HUES64 (cell line): ENCODE measurements around the gene SH3D19.

ENCODE experiments used
- H3K27ac ChIP-seq: 2 replicates; pipeline ENCODE4 v1.7.0; 2013; ENCODE audit warnings: low read depth, low read length, inconsistent platforms
- H3K27me3 ChIP-seq: 2 replicates; pipeline ENCODE4 v1.6.1; 2013; ENCODE audit warnings: mild to moderate bottlenecking, low read length; ENCODE audit not compliant: insufficient read depth
- H3K36me3 ChIP-seq: 2 replicates; pipeline ENCODE4 v1.6.1; 2013; ENCODE audit warnings: mild to moderate bottlenecking, low read length; ENCODE audit not compliant: insufficient read depth
- H3K4me1 ChIP-seq: 2 replicates; pipeline ENCODE4 v1.6.1; 2013; ENCODE audit warnings: mild to moderate bottlenecking, low read length, moderate library complexity; ENCODE audit not compliant: insufficient read depth
- H3K4me3 ChIP-seq: 2 replicates; pipeline ENCODE4 v1.5.1; 2013; ENCODE audit warnings: mild to moderate bottlenecking, low read length, moderate library complexity
- H3K9ac ChIP-seq: 2 replicates; pipeline ENCODE4 v1.6.1; 2013; ENCODE audit warnings: mild to moderate bottlenecking, low read depth, low read length
- H3K9me3 ChIP-seq: 2 replicates; pipeline ENCODE4 v1.6.1; 2013; ENCODE audit warnings: low read depth, low read length; ENCODE audit not compliant: insufficient read depth
- WGBS: fragments of 150-250, 120-280 bp; methylation state at CpG from one replicate; pipeline ENCODE4 v1.1.7; 2013; ENCODE audit warnings: missing lambda C conversion rate; 5-methylcytosine and 5-hydroxymethylcytosine counted together

Gene SH3D19

GRCh38 chr4:151227731-151228130 lies 97.7 kb downstream of the SH3D19 start:
- no peak overlapping the region for H3K4me3 ChIP-seq
- H3K4me1 ChIP-seq, result no peaks in the 10 kb centered on the region
- no peak overlapping the region; the same call in 1 of the 2 replicates for H3K27ac ChIP-seq
- no peak overlapping the region for H3K9ac ChIP-seq
- 84% methylated on average over 3 of the region's 3 CpGs for WGBS
- no peaks in the 10 kb centered on the region for H3K9me3 ChIP-seq
- no peaks in the 10 kb centered on the region for H3K27me3 ChIP-seq
- H3K36me3 ChIP-seq, result 0 out of 2 replicates have a peak, but pooled peaks cover 3% of the 10 kb centered on the region

DNA sequence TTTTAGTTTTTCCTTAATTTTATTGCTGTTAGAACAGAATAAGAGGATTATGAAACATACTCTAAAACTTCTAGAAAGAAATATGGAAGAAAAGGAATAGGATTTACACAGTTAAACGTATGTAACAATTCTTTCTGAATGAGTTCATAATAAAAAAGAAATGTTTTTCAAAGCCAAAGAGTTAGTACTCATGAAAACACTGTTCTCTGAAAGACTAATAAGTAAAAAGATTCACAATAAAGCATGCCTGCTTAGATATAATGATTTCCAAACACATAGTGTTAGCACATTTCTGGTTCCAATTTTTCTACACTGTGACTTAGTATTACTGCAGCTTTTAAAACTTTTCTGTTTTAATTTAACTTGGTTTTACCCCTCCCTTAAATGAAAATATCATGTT lies 98.2 kb downstream of the SH3D19 start:
- Histone ChIP-seq H3K36me3 (0 out of 2 replicates have a peak, but pooled peaks cover 3% of the 10 kb centered on the region), H3K27me3 (no peaks in the 10 kb centered on the region), H3K4me1 (no peaks in the 10 kb centered on the region), H3K4me3 (no peak overlapping the region), H3K27ac (no peak overlapping the region; the same call in 1 of the 2 replicates), H3K9ac (no peak overlapping the region), H3K9me3 (no peaks in the 10 kb centered on the region)
- 100% methylated on average over 1 of the region's 1 CpG for WGBS

GRCh38 chr4:151226004-151226932 lies 99.1 kb downstream of the SH3D19 start:
- Histone ChIP-seq H3K9me3 (no peaks in the 10 kb centered on the region), H3K27me3 (no peaks in the 10 kb centered on the region), H3K4me3 (no peak overlapping the region), H3K9ac (no peak overlapping the region), H3K36me3 (0 out of 2 replicates have a peak, but pooled peaks cover 3% of the 10 kb centered on the region), H3K27ac (no peak overlapping the region), H3K4me1 (no peaks in the 10 kb centered on the region)
- 76% methylated on average over 10 of the region's 10 CpGs for WGBS

DNA sequence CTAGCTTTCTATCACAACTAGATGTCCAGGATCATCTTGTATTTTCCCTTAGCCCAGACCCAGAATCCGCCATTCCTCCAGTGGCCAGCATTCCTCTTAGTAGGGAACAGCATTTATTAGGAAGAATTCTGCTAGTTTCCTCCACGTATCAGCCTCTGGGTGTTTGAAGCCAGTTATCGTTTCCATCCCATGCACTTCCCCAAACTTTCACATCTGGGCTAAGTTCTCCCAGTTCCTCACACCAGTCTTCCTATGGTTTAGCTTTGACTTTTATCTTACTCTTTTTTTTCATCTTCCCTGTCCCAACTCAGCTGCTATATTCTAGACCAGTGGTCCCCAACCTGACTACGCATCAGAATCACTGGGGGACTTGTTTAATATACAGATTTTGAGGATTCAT lies 101.9 kb downstream of the SH3D19 start:
- no peak overlapping the region for H3K27ac ChIP-seq
- H3K9ac ChIP-seq, result no peak overlapping the region
- no peaks in the 10 kb centered on the region for H3K9me3 ChIP-seq
- H3K36me3 ChIP-seq, result 0 out of 2 replicates have a peak, but pooled peaks cover 3% of the 10 kb centered on the region
- 76% methylated on average over 3 of the region's 4 CpGs for WGBS
- H3K27me3 ChIP-seq, result no peaks in the 10 kb centered on the region
- H3K4me3 ChIP-seq, result no peak overlapping the region
- no peaks in the 10 kb centered on the region for H3K4me1 ChIP-seq

GRCh38 chr4:151219948-151220347 lies 105.5 kb downstream of the SH3D19 start:
- no peak overlapping the region for H3K4me3 ChIP-seq
- H3K4me1 ChIP-seq, result no peaks in the 10 kb centered on the region
- no peaks in the 10 kb centered on the region for H3K9me3 ChIP-seq
- WGBS, result 92% methylated on average over 2 of the region's 2 CpGs
- no peak overlapping the region for H3K27ac ChIP-seq
- H3K27me3 ChIP-seq, result no peaks in the 10 kb centered on the region
- H3K36me3 ChIP-seq, result peaks cover 9% of the 10 kb centered on the region
- H3K9ac ChIP-seq, result no peak overlapping the region

GRCh38 chr4:151219091-151219490 lies 106.3 kb downstream of the SH3D19 start:
- 90% methylated on average over 4 of the region's 4 CpGs for WGBS
- Histone ChIP-seq H3K9ac (no peak overlapping the region), H3K4me1 (no peaks in the 10 kb centered on the region), H3K36me3 (peaks cover 6% of the 10 kb centered on the region), H3K27ac (no peak overlapping the region), H3K27me3 (no peaks in the 10 kb centered on the region), H3K9me3 (no peaks in the 10 kb centered on the region), H3K4me3 (no peak overlapping the region)

GRCh38 chr4:151218343-151218742 lies 107.1 kb downstream of the SH3D19 start:
- no peaks in the 10 kb centered on the region for H3K27me3 ChIP-seq
- H3K36me3 ChIP-seq, result peaks cover 6% of the 10 kb centered on the region
- H3K4me3 ChIP-seq, result no peak overlapping the region
- no peaks in the 10 kb centered on the region for H3K4me1 ChIP-seq
- 90% methylated on average over 2 of the region's 2 CpGs for WGBS
- H3K9me3 ChIP-seq, result no peaks in the 10 kb centered on the region
- H3K27ac ChIP-seq, result no peak overlapping the region
- no peak overlapping the region for H3K9ac ChIP-seq

- no peaks in the 10 kb centered on the region for H3K27me3 ChIP-seq
- H3K27ac ChIP-seq, result no peak overlapping the region
- H3K9me3 ChIP-seq, result no peaks in the 10 kb centered on the region
- no peak overlapping the region for H3K4me3 ChIP-seq
- no peaks in the 10 kb centered on the region for H3K4me1 ChIP-seq
- 100% methylated on average over 1 of the region's 2 CpGs for WGBS
- H3K36me3 ChIP-seq, result peaks cover 6% of the 10 kb centered on the region
- H3K9ac ChIP-seq, result no peak overlapping the region
These were observed 108.1 kb downstream of the SH3D19 start for GRCh38 chr4:151217326-151217725.

GRCh38 chr4:151215295-151215694 lies 110.1 kb downstream of the SH3D19 start:
- 97% methylated on average over 1 of the region's 1 CpG for WGBS

GRCh38 chr4:151207868-151208267 lies 117.5 kb downstream of the SH3D19 start:
- no peak overlapping the region for H3K9ac ChIP-seq
- 92% methylated on average over 1 of the region's 1 CpG for WGBS
- no peaks in the 10 kb centered on the region for H3K36me3 ChIP-seq
- H3K27ac ChIP-seq, result no peak overlapping the region
- H3K9me3 ChIP-seq, result no peaks in the 10 kb centered on the region
- H3K4me3 ChIP-seq, result no peak overlapping the region
- H3K4me1 ChIP-seq, result 0 out of 2 replicates have a peak, but pooled peaks cover 7% of the 10 kb centered on the region
- H3K27me3 ChIP-seq, result no peaks in the 10 kb centered on the region

More at GRCh38 chr4:151215295-151215694, 110.1 kb downstream of the SH3D19 start:
- no peak overlapping the region for H3K4me3 ChIP-seq
- H3K9me3 ChIP-seq, result no peaks in the 10 kb centered on the region
- no peaks in the 10 kb centered on the region for H3K27me3 ChIP-seq
- H3K36me3 ChIP-seq, result peaks cover 6% of the 10 kb centered on the region
- H3K27ac ChIP-seq, result no peak overlapping the region
- no peak overlapping the region for H3K9ac ChIP-seq
- H3K4me1 ChIP-seq, result no peaks in the 10 kb centered on the region

DNA sequence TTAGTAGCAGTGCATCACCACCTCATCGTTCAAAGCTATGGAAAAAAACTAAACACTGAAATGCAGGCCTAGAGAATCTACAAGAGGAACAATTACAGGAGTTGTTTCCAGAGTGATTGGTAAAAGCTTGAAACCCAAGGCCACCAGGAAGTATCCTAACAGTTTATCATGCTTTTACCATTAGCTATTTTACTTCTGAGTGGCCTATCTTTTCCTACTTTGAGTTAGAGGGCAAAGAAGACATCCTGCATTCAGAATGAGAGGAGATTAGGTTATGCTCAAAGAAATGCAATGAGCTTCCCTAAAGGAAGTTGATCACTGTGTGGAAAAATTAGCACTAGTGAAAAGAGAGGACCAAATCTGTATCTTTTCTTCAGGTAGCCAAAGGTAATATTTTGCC lies 118.2 kb downstream of the SH3D19 start:
- H3K4me3 ChIP-seq, result no peak overlapping the region
- no peaks in the 10 kb centered on the region for H3K9me3 ChIP-seq
- H3K9ac ChIP-seq, result no peak overlapping the region
- no peaks in the 10 kb centered on the region for H3K27me3 ChIP-seq
- H3K36me3 ChIP-seq, result no peaks in the 10 kb centered on the region
- 100% methylated on average over 1 of the region's 1 CpG for WGBS
- H3K27ac ChIP-seq, result no peak overlapping the region
- H3K4me1 ChIP-seq, result 0 out of 2 replicates have a peak, but pooled peaks cover 8% of the 10 kb centered on the region
